Endodermal cell (in vitro differentiated cells): ENCODE measurements around the gene GAL3ST1. TPM values are rescaled to one million over a fixed set of nuclear protein-coding genes. Genes with fewer than 3 reads are reported as not detected.

Experiments
- DNase-seq: peaks from one replicate; pipeline ENCODE4 v3.0.0-alpha.2; 2017
- H3K27ac ChIP-seq: 2 replicates; pipeline ENCODE4 v1.5.1; 2013; ENCODE audit warnings: mild to moderate bottlenecking, low read depth, low read length, moderate library complexity
- H3K27me3 ChIP-seq: 2 replicates; pipeline ENCODE4 v1.6.1; 2013; ENCODE audit warnings: mild to moderate bottlenecking, low read length, moderate library complexity; ENCODE audit not compliant: insufficient read depth, control insufficient read depth, poor library complexity, severe bottlenecking
- H3K36me3 ChIP-seq: 2 replicates; pipeline ENCODE4 v1.7.0; 2013; ENCODE audit warnings: mild to moderate bottlenecking, low read length, moderate library complexity; ENCODE audit not compliant: control insufficient read depth, insufficient read depth
- H3K4me1 ChIP-seq: one replicate; pipeline ENCODE4 v1.7.0; 2013; ENCODE audit warnings: low read length; ENCODE audit not compliant: control insufficient read depth, insufficient read depth
- H3K4me3 ChIP-seq: 2 replicates; pipeline ENCODE4 v1.5.1; 2013; ENCODE audit warnings: mild to moderate bottlenecking, low read length, moderate library complexity
- H3K9ac ChIP-seq: 2 replicates; pipeline ENCODE4 v1.6.1; 2013; ENCODE audit warnings: mild to moderate bottlenecking, low read length, moderate library complexity; ENCODE audit not compliant: poor library complexity, severe bottlenecking; ENCODE audit errors: extremely low read depth
- H3K9me3 ChIP-seq: 2 replicates; pipeline ENCODE4 v1.6.1; 2013; ENCODE audit warnings: mild to moderate bottlenecking, low read length, moderate library complexity; ENCODE audit not compliant: control insufficient read depth
- H3K27ac Mint-ChIP-seq: 2 replicates; pipeline ENCODE4 v1.8.0; 2020; ENCODE audit warnings: mixed read lengths
- H3K27me3 Mint-ChIP-seq: 2 replicates; pipeline ENCODE4 v1.8.0; 2021; ENCODE audit warnings: mild to moderate bottlenecking, mixed read lengths; ENCODE audit not compliant: insufficient read depth
- H3K36me3 Mint-ChIP-seq: 2 replicates; pipeline ENCODE4 v1.8.0; 2020; ENCODE audit warnings: low read depth, mixed read lengths
- H3K4me1 Mint-ChIP-seq: 2 replicates; pipeline ENCODE4 v1.8.0; 2020; ENCODE audit warnings: mixed read lengths
- H3K4me3 Mint-ChIP-seq: 2 replicates; pipeline ENCODE4 v1.8.0; 2020; ENCODE audit warnings: mild to moderate bottlenecking, moderate library complexity, mixed read lengths
- H3K9me3 Mint-ChIP-seq: 2 replicates; pipeline ENCODE4 v1.8.0; 2020; ENCODE audit warnings: mild to moderate bottlenecking, mixed read lengths
- CTCF ChIP-seq: fragments of 200-600 bp; sonication (generic); conservative IDR thresholded peaks from 2 replicates; pipeline ENCODE4 v1.5.0; 2021; ENCODE audit warnings: antibody characterized with exemption, mild to moderate bottlenecking
- WGBS, 2 experiments: methylation state at CpG; one replicate each; pipeline versions ENCODE4 v1.1.5 to v1.1.7; 2013; ENCODE audit warnings: missing lambda C conversion rate in 2 of 2, mixed read lengths in 1 of 2; ENCODE audit not compliant: insufficient coverage in 1 of 2, insufficient read length in 1 of 2; 5-methylcytosine and 5-hydroxymethylcytosine counted together
- total RNA-seq, 2 donors: library from RNA; stranded (reverse); fragmentation: NEBNext Ultra II Directional in 1 of 2; extraction: Animal tissue kit (Norgen Biotek cat#: 25700) in 1 of 2; gene quantifications; 2 replicates in 1 of 2; 3 replicates in 1 of 2; pipeline ENCODE4 v1.2.1, GENCODE V29; 2021

Gene GAL3ST1
- total RNA-seq, 2 donors from 2014 or later = 26.4 to 28.3 TPM

DNA sequence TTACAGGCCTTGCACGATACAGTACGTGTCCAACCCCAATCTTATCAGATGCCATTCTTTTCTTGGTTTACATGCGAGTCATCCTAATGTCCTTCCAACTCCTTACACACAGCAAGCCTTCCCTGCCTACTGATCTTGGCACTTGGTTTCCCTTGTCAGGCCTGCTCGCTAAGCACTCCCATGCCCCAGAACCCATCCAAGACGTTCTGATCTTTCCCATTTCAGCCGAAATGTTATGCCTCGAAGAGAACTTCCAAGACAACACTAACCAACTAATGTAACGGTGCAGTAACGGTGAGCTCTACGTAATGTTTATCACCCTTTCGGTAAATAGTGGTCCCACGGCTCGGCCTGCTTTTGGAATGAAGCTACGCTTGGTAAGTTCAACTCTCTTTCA is 16.7 kb upstream of the GAL3ST1 start:
- H3K4me1 ChIP-seq = no peaks in the 10 kb centered on the region
- Mint-ChIP-seq H3K9me3 (no peaks in the 10 kb centered on the region), H3K27ac (no peak overlapping the region), H3K27me3 (peaks cover 20% of the 10 kb centered on the region), H3K36me3 (peaks cover 30% of the 10 kb centered on the region), H3K4me3 (no peak overlapping the region), H3K4me1 (peaks cover 7% of the 10 kb centered on the region)
- H3K27me3 ChIP-seq = peaks cover 20% of the 10 kb centered on the region
- WGBS, 2 experiments = 5 to 9% methylated on average over 14 of the region's 14 CpGs
- peak overlapping the region; percentile 99 for H3K4me3 ChIP-seq
- H3K9me3 ChIP-seq = no peaks in the 10 kb centered on the region
- H3K9ac ChIP-seq = peak overlapping the region; percentile 90
- H3K36me3 ChIP-seq = peaks cover 38% of the 10 kb centered on the region
- no peak for DNase-seq
- no peak for TF ChIP-seq CTCF
- H3K27ac ChIP-seq = peak overlapping the region; percentile 29

DNA sequence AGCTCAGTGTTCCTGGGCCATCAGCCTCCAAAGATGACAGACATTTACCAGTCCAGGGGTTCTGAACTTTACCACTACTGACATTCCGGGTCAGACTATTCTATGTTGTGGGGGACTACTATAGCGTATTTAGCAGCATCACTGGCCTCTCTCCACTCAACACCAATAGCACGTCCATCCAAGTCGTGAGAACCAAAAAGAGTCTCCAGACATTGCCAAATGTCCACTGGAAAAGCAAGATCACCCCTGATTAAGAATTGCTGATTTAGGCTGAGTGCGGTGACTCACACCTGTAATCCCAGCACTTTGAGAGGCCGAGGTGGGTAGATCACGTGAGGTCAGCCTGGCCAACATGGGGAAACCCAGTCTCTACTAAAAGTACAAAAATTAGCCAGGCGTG is 11.9 kb upstream of the GAL3ST1 start:
- Histone ChIP-seq H3K9ac (no peak overlapping the region), H3K27me3 (no peaks in the 10 kb centered on the region), H3K4me1 (no peaks in the 10 kb centered on the region), H3K36me3 (peaks cover 72% of the 10 kb centered on the region), H3K27ac (no peak overlapping the region), H3K9me3 (no peaks in the 10 kb centered on the region), H3K4me3 (no peak overlapping the region)
- Mint-ChIP-seq H3K9me3 (no peaks in the 10 kb centered on the region), H3K27me3 (no peaks in the 10 kb centered on the region), H3K36me3 (peaks cover 58% of the 10 kb centered on the region), H3K4me1 (no peaks in the 10 kb centered on the region), H3K27ac (no peak overlapping the region), H3K4me3 (no peak overlapping the region)
- no peak for DNase-seq
- TF ChIP-seq CTCF = no peak
- WGBS, 2 experiments = 95% methylated on average over 8 of the region's 8 CpGs

DNA sequence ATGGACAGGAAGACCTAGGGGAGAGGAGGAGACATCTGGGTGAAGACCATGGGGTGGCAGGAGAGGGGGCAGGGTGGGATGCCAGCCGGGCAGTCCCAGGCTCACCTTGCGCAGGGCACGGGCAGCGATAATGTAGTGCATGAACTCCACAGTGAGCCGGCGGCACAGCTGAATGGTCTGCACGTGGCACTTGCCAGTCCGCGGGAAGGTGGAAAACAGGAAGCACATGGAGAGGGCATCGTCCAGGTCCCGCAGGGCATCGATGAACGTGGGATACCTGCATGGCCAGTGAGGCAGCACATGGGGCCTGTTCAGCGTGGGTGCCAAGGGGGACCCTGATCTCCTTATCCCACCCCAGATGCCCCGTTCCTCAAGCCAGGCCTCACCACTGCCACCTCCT is 10.0 kb upstream of the GAL3ST1 start:
- Histone ChIP-seq H3K27me3 (no peaks in the 10 kb centered on the region), H3K9ac (no peak overlapping the region), H3K9me3 (no peaks in the 10 kb centered on the region), H3K4me1 (no peaks in the 10 kb centered on the region), H3K36me3 (peaks cover 85% of the 10 kb centered on the region), H3K27ac (no peak overlapping the region), H3K4me3 (no peak overlapping the region)
- no peak for DNase-seq
- Mint-ChIP-seq H3K9me3 (no peaks in the 10 kb centered on the region), H3K36me3 (peaks cover 73% of the 10 kb centered on the region), H3K4me1 (no peaks in the 10 kb centered on the region), H3K27ac (no peak overlapping the region), H3K27me3 (no peaks in the 10 kb centered on the region), H3K4me3 (no peak overlapping the region)
- 94 to 97% methylated on average over 10 to 15 of the region's 15 CpGs for WGBS, 2 experiments
- TF ChIP-seq CTCF = no peak
